GM19238 (cell line): Measurements from ENCODE around the gene CAPN1.
"Not testable (repeated sequence)": the region's sequence is repeated elsewhere in the genome, so short reads cannot be mapped to it uniquely, and the experiment has no call there.

Experiments
- DNase-seq: peaks from one replicate; pipeline ENCODE4 v3.0.0; 2011; ENCODE audit warnings: low spot score; ENCODE audit not compliant: insufficient read length

CAPN1 gene

GRCh38 chr11:65159012-65159411 lies 22.7 kb upstream of the CAPN1 start:
- DNase-seq: no peak

- no peak for DNase-seq
These were observed 21.1 kb upstream of the CAPN1 start for GRCh38 chr11:65160643-65161042.

GRCh38 chr11:65163684-65164083 lies 18.0 kb upstream of the CAPN1 start:
- DNase-seq: no peak

GRCh38 chr11:65165410-65166317 lies 16.1 kb upstream of the CAPN1 start:
- no peak for DNase-seq

GRCh38 chr11:65166893-65167292 lies 14.8 kb upstream of the CAPN1 start:
- DNase-seq: no peak

- no peak for DNase-seq
These were observed 14.1 kb upstream of the CAPN1 start for GRCh38 chr11:65167656-65168055.

- DNase-seq: no peak
These were observed 12.5 kb upstream of the CAPN1 start for GRCh38 chr11:65169164-65169641.

- DNase-seq: no peak
These were observed 11.6 kb upstream of the CAPN1 start, which contains the start of gene SPDYC for GRCh38 chr11:65170058-65170534. Gene SPDYC (plus strand): TSS chr11:65170233. CDS start chr11:65171358, 1,125 bp downstream.

- no peak for DNase-seq
These were observed 9.1 kb upstream of the CAPN1 start for GRCh38 chr11:65172600-65172999.

GRCh38 chr11:65174571-65175010 lies 7.1 kb upstream of the CAPN1 start:
- DNase-seq: not testable (repeated sequence)

- DNase-seq: peak; percentile 82
These were observed 705 bp upstream of the CAPN1 start for GRCh38 chr11:65180877-65181568.

- no peak for DNase-seq
These were observed 786 bp downstream of the CAPN1 start for GRCh38 chr11:65182258-65183170.

GRCh38 chr11:65183201-65183891 lies 1.6 kb downstream of the CAPN1 start:
- no peak for DNase-seq

GRCh38 chr11:65184146-65184545 lies 2.4 kb downstream of the CAPN1 start:
- DNase-seq: no peak

GRCh38 chr11:65185171-65185570 lies 3.4 kb downstream of the CAPN1 start:
- no peak for DNase-seq

- no peak for DNase-seq
These were observed 4.2 kb downstream of the CAPN1 start for GRCh38 chr11:65185869-65186341.

GRCh38 chr11:65186701-65187100 lies 5.0 kb downstream of the CAPN1 start:
- DNase-seq: no peak

GRCh38 chr11:65187146-65187675 lies 5.5 kb downstream of the CAPN1 start:
- DNase-seq: no peak

- DNase-seq: no peak
These were observed 6.3 kb downstream of the CAPN1 start for GRCh38 chr11:65187971-65188461.

- DNase-seq: no peak
These were observed 6.8 kb downstream of the CAPN1 start for GRCh38 chr11:65188486-65188885.
